Astrocyte (in vitro differentiated cells and primary cell): ENCODE measurements around the gene FHIT. TPM values are rescaled to one million over a fixed set of nuclear protein-coding genes. Genes with fewer than 3 reads are reported as not detected.
"Not testable (repeated sequence)": the region's sequence is repeated elsewhere in the genome, so short reads cannot be mapped to it uniquely, and the experiment has no call there.

ENCODE experiments used
- DNase-seq: peaks from one replicate; pipeline ENCODE4 v3.0.0-alpha.2; 2010; ENCODE audit warnings: low read depth
- FAIRE-seq: peaks from 2 replicates; lab custom pipeline; 2011; peaks lifted over from hg19 to GRCh38; lab: Jason Lieb, UNC
- H2AFZ ChIP-seq: 2 replicates; pipeline ENCODE4 v1.6.0; 2012; ENCODE audit warnings: low read depth, low read length, inconsistent platforms
- H3K27ac ChIP-seq: 2 replicates; pipeline ENCODE4 v1.5.1; 2011; ENCODE audit warnings: low read depth, low read length, inconsistent platforms
- H3K27me3 ChIP-seq: 2 replicates; pipeline ENCODE4 v1.6.0; 2011; ENCODE audit warnings: low read length, inconsistent platforms; ENCODE audit not compliant: insufficient read depth
- H3K36me3 ChIP-seq: 2 replicates; pipeline ENCODE4 v1.5.1; 2011; ENCODE audit warnings: low read length, inconsistent platforms; ENCODE audit not compliant: insufficient read depth
- H3K4me1 ChIP-seq: 2 replicates; pipeline ENCODE4 v1.5.1; 2011; ENCODE audit warnings: low read length, inconsistent platforms; ENCODE audit not compliant: insufficient read depth
- H3K4me2 ChIP-seq: 2 replicates; pipeline ENCODE4 v1.6.0; 2012; ENCODE audit warnings: low read length, inconsistent platforms
- H3K4me3 ChIP-seq: 2 replicates; pipeline ENCODE4 v1.5.1; 2011; ENCODE audit warnings: low read depth, mild to moderate bottlenecking, low read length, inconsistent platforms; ENCODE audit not compliant: insufficient read depth
- H3K79me2 ChIP-seq: 2 replicates; pipeline ENCODE4 v1.6.0; 2012; ENCODE audit warnings: mild to moderate bottlenecking, low read length, inconsistent platforms; ENCODE audit not compliant: insufficient read depth
- H3K9ac ChIP-seq: 2 replicates; pipeline ENCODE4 v1.6.0; 2012; ENCODE audit warnings: mild to moderate bottlenecking, low read length, inconsistent platforms
- H3K9me3 ChIP-seq: 2 replicates; pipeline ENCODE4 v1.5.1; 2012; ENCODE audit warnings: low read depth, mild to moderate bottlenecking, low read length, inconsistent platforms; ENCODE audit not compliant: insufficient read depth
- H4K20me1 ChIP-seq: 2 replicates; pipeline ENCODE4 v1.6.0; 2012; ENCODE audit warnings: low read length, inconsistent platforms; ENCODE audit not compliant: insufficient read depth
- H3K27ac Mint-ChIP-seq: one replicate; pipeline ENCODE4 v1.8.0; 2021; ENCODE audit warnings: mild to moderate bottlenecking, mixed read lengths; ENCODE audit not compliant: unreplicated experiment
- H3K27me3 Mint-ChIP-seq: one replicate; pipeline ENCODE4 v1.8.0; 2021; ENCODE audit warnings: low read depth, mixed read lengths; ENCODE audit not compliant: unreplicated experiment
- H3K36me3 Mint-ChIP-seq: one replicate; pipeline ENCODE4 v1.8.0; 2021; ENCODE audit warnings: low read depth, mixed read lengths; ENCODE audit not compliant: unreplicated experiment
- H3K4me1 Mint-ChIP-seq: one replicate; pipeline ENCODE4 v1.8.0; 2021; ENCODE audit warnings: low read depth, mixed read lengths; ENCODE audit not compliant: unreplicated experiment
- H3K4me3 Mint-ChIP-seq: one replicate; pipeline ENCODE4 v1.8.0; 2021; ENCODE audit warnings: mild to moderate bottlenecking, moderate library complexity, mixed read lengths; ENCODE audit not compliant: unreplicated experiment
- H3K9me3 Mint-ChIP-seq: one replicate; pipeline ENCODE4 v1.8.0; 2021; ENCODE audit warnings: mild to moderate bottlenecking, mixed read lengths; ENCODE audit not compliant: unreplicated experiment
- CTCF ChIP-seq: IDR thresholded peaks from 2 replicates; pipeline ENCODE4 v1.5.1; 2011; ENCODE audit warnings: low read depth, mild to moderate bottlenecking, inconsistent platforms, low read length, moderate library complexity; ENCODE audit not compliant: insufficient read depth
- EZH2 ChIP-seq: IDR thresholded peaks from 2 replicates; pipeline ENCODE4 v1.6.1; 2012; ENCODE audit warnings: mild to moderate bottlenecking, low read length, inconsistent platforms; ENCODE audit not compliant: insufficient read depth
- total RNA-seq: library from RNA; stranded (reverse); gene quantifications from 2 replicates; pipeline ENCODE4 v1.2.1, GENCODE V29; 2021

FHIT gene
- total RNA-seq, 1 donor from 2014 or later: 6.7 TPM

- FAIRE-seq: no peak
These were observed 222.1 kb downstream of the FHIT start for GRCh38 chr3:61029194-61029593.

GRCh38 chr3:61018807-61019206, 232.4 kb downstream of the FHIT start:
- H3K9me3 ChIP-seq: no peaks in the 10 kb centered on the region
- DNase-seq (no peak), FAIRE-seq (no peak)
- H3K4me2 ChIP-seq: no peak overlapping the region
- H3K4me1 Mint-ChIP-seq: no peaks in the 10 kb centered on the region
- H3K27me3 ChIP-seq: no peaks in the 10 kb centered on the region
- no peaks in the 10 kb centered on the region for H4K20me1 ChIP-seq
- H3K4me1 ChIP-seq: no peaks in the 10 kb centered on the region
- no peak overlapping the region for H2AFZ ChIP-seq
- no peaks in the 10 kb centered on the region for H3K79me2 ChIP-seq
- H3K27ac Mint-ChIP-seq: no peak overlapping the region
- no peaks in the 10 kb centered on the region for H3K27me3 Mint-ChIP-seq
- H3K9me3 Mint-ChIP-seq: peaks cover 14% of the 10 kb centered on the region
- H3K4me3 Mint-ChIP-seq: no peak overlapping the region
- H3K36me3 Mint-ChIP-seq: peaks cover 4% of the 10 kb centered on the region
- H3K4me3 ChIP-seq: no peak overlapping the region
- no peaks in the 10 kb centered on the region for H3K36me3 ChIP-seq
- H3K27ac ChIP-seq: no peak overlapping the region
- no peak overlapping the region for H3K9ac ChIP-seq
- TF ChIP-seq EZH2 (no peak), CTCF (no peak)

More at GRCh38 chr3:61029194-61029593, 222.1 kb downstream of the FHIT start:
- Histone ChIP-seq H3K9me3 (no peaks in the 10 kb centered on the region), H3K79me2 (no peaks in the 10 kb centered on the region), H3K4me1 (no peaks in the 10 kb centered on the region), H3K4me2 (no peak overlapping the region), H3K36me3 (no peaks in the 10 kb centered on the region), H3K4me3 (no peak overlapping the region), H2AFZ (no peak overlapping the region), H3K27ac (no peak overlapping the region), H3K27me3 (no peaks in the 10 kb centered on the region), H4K20me1 (no peaks in the 10 kb centered on the region), H3K9ac (no peak overlapping the region)
- H3K9me3 Mint-ChIP-seq: no peaks in the 10 kb centered on the region
- H3K36me3 Mint-ChIP-seq: no peaks in the 10 kb centered on the region
- H3K4me1 Mint-ChIP-seq: peaks cover 5% of the 10 kb centered on the region
- DNase-seq: no peak
- H3K27me3 Mint-ChIP-seq: no peaks in the 10 kb centered on the region
- no peak overlapping the region for H3K27ac Mint-ChIP-seq
- H3K4me3 Mint-ChIP-seq: no peak overlapping the region
- no peak for TF ChIP-seq EZH2
- TF ChIP-seq CTCF: no peak

GRCh38 chr3:61017028-61017427, 234.2 kb downstream of the FHIT start:
- FAIRE-seq, H3K36me3 Mint-ChIP-seq, DNase-seq: not testable (repeated sequence)

More at GRCh38 chr3:61017028-61017427, 234.2 kb downstream of the FHIT start:
- H4K20me1 ChIP-seq, H3K36me3 ChIP-seq, H3K27me3 ChIP-seq, H3K9me3 Mint-ChIP-seq, H2AFZ ChIP-seq, H3K27ac ChIP-seq, H3K4me1 ChIP-seq, H3K27me3 Mint-ChIP-seq, H3K27ac Mint-ChIP-seq, H3K9me3 ChIP-seq, H3K4me3 Mint-ChIP-seq, H3K4me2 ChIP-seq, H3K79me2 ChIP-seq, H3K4me1 Mint-ChIP-seq, H3K4me3 ChIP-seq, H3K9ac ChIP-seq: not testable (repeated sequence)
